Stimulated activated CD4-positive, alpha-beta T cell treated with anti-CD3 and anti-CD28 coated beads, Interleukin-4, amount 100 ng/mL, for 48 hours (primary cell): ENCODE results near the gene EFCAB11.

Source experiments
- DNase-seq, 2 donors: peaks; one replicate each; pipeline ENCODE4 v3.0.0-alpha.2; 2020; ENCODE audit warnings: low read depth in 2 of 2

EFCAB11 gene

DNA sequence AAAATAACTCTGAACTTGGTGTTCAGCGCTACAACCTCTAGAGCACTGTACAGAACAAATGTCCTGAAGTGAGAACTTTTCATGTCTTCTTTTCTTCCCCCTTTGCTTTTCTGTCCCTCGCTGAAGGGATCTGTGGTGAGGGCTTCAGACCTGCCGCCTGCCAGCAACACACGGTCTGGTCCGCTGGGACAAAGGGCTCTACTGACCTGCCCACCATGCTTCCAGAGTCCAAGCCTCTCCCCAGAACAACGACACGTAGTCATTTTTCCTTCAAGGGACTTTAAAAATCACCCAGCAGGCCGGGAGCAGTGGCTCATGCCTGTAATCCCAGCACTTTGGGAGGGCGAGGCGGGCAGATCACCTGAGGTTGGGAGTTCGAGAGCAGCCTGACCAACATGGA, 140.4 kb downstream of the EFCAB11 start:
- DNase-seq: no peak

DNA sequence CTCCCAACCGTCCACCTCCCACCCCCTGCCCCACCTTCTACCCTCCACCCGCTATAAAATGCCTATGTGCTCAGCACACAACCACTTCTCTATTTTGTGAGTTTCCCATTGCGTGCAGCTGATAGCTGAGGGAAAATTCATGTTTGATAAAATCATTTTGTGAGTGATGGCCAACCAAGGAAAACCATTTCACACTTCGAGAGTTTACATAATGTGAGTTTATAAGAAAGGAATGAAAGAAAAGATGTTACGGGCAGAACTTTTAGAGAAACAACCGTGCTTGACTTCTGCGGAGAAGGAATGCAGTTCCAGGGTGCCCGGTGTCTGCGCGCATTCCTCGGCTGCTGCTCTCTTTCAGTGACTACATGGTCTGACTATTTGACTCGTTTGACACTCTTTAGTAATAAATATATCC, 140.9 kb downstream of the EFCAB11 start:
- no peak for DNase-seq

DNA sequence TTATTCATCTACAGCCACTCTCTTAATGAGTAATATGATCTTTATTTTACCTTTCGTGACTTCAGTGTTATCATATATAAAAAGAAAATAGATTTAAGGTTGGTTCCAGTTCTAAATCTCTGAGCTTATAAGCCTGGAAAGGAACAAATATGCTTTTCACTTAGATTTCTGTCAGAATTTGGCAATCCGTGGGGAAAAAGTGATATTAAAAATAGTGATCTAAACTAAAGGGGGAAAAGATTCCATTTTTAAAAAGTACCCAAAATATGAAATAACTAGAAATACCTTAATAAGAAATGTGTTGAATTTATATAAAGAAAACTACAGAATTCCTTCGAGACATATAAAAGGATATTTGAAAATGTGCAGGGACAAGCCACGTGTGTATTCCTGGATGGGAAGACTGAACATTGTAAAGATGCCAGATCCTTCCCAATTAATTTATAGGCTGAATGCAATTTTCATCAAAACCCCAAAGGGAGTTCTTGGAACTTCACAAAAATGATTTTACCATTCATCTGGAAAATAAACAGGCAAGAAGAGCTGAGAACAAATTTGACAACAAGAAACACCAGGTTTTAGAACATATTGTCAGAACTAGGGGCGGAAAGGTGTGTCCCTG, 142.5 kb downstream of the EFCAB11 start:
- no peak for DNase-seq

DNA sequence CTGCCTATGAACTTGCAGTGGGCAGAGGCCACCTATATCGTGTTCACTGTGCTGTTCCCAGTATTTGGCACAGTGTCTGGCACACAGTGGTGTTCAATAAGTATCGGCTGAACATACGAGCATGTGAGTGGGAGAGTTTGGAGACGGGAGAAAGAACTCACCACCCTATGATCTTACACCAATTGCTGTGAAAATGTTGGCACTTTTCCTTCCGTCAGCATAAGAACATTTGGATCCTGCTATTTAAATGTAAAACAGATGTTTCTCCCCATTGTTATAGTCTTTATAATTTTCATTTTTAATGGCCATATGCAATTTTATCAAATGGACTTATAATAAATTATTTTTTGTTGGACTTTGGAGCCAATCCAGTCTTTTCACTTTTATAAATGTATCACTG, 144.4 kb downstream of the EFCAB11 start:
- DNase-seq: no peak

GRCh38 chr14:89807892-89808291, 146.6 kb downstream of the EFCAB11 start:
- no peak for DNase-seq

DNA sequence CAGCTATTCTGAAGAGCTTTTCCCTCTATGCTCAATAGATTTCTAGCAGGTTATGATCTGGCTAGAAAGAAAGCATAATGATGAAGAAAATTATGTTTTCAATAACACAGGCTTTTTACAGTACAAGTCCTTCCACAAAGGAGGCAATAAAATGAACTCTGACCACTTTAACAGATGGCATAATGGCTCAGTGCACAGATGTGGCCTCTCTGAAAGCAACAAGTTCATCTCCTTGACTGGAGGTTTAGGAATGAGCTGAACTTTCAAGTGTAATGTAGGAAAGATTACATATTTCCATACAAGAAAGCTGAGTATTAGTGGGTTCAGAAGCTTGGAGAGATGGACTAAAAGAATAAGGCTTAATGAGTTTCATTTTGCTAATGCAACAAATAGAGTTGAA, 147.4 kb downstream of the EFCAB11 start:
- DNase-seq: no peak

GRCh38 chr14:89806451-89806850, 148.1 kb downstream of the EFCAB11 start:
- no peak for DNase-seq

- no peak for DNase-seq
These were observed 149.0 kb downstream of the EFCAB11 start for GRCh38 chr14:89805501-89805900.

DNA sequence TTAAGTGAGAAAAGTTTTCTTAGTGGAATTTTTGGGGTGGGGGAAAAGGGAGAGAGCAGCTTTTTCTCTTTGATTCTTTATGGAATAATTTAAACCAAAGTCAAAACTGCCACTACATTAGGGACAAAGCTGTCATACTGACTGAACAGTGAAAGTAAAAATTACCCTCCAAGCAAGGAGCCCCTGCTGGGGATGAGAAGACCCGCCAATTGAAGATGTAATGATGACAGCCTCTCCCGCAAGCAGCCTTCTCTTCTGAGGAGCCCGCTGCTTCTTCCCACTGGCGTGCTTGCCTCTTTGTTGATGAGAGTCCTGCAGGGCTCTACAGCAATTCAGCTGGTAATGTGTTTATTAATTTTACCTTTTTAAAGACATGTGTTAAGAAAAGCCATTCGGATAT, 151.0 kb downstream of the EFCAB11 start:
- DNase-seq: no peak

GRCh38 chr14:89801136-89801535, 153.4 kb downstream of the EFCAB11 start:
- no peak for DNase-seq

DNA sequence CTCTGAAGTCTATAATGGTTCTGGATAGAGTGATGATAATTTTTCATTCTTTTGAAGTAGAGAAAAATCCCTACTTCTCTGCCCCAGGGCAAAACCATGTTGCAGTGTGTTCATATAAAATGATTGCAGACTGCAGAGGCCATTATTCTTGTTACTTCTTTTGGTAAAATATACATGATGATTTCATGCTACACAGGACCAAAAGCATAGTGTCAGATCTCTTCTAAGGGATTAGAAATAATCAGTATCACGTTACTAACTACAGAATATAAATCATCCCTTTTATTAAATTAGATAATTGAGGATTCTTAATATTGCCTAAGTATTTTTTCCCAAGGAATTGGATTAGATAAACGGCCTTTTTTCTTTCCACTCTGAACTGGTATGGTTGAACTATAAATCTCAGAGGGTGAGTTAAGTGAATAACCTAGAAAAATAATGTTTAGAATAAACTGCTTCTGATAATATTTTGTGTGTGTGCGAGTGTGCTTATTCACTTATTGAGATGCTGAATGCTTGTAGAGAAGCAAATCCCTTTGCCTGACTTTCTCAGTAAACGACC, 156.2 kb downstream of the EFCAB11 start:
- no peak for DNase-seq

GRCh38 chr14:89797148-89797547, 157.4 kb downstream of the EFCAB11 start:
- no peak for DNase-seq

GRCh38 chr14:89794096-89794495, 160.4 kb downstream of the EFCAB11 start:
- no peak for DNase-seq

DNA sequence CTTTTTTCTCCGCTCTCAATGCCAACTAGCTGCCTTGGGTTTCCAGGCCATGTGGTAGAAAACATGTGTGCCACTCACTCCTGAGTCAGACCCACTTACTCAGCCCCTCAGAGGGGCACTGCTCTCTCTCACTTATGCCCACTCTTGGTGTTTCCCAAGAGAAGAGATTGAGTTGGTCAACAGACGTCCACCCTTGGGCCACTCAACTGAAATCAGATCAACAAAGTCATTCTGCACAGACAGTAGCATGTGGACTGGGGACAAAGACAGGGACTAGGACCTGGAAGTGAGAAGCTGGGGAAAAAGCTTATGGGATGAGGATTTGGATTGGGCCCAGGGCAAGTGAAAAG, 161.2 kb downstream of the EFCAB11 start:
- no peak for DNase-seq

GRCh38 chr14:89792489-89793366, 161.8 kb downstream of the EFCAB11 start:
- no peak for DNase-seq

- DNase-seq: no peak
These were observed 167.0 kb downstream of the EFCAB11 start for GRCh38 chr14:89787525-89787924.

DNA sequence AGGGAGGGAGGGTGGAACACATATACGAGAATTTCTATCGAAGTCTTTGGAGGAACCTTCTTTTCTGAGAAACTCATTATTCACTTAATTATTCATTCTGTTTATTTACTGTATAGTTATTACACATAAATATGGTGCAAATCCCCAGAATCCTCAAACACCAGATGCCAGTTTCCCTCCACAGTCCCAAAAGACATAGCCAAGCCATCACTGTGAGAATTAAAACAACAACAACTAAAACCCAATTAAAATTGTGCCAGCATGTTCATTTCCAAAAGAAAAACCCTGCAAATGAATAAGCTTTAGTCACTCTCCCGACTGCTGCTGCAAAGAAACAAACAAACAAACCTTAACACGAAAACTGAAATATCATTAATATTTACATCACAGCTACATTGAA, 173.5 kb downstream of the EFCAB11 start:
- DNase-seq: no peak

- DNase-seq: no peak
These were observed 174.8 kb downstream of the EFCAB11 start for GRCh38 chr14:89779707-89780106.

DNA sequence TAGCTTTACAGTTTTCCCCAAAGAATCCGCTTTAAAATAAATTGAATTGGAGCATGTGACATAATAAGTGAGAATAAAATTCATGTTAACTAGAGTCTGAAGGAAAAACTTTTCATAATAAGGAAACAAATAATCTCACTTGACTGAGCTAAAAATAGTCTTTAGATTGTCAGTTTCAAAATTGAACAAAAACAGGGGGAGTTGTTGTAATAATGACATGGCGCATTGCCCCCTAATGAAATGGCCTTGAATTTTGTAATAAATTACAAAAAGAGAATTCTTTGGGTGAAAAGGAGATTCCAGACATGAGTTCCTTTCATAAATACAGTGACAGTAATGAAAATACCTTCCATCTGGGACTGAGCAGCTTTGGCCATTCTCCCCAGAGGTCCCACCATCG, 178.6 kb downstream of the EFCAB11 start:
- DNase-seq: no peak

DNA sequence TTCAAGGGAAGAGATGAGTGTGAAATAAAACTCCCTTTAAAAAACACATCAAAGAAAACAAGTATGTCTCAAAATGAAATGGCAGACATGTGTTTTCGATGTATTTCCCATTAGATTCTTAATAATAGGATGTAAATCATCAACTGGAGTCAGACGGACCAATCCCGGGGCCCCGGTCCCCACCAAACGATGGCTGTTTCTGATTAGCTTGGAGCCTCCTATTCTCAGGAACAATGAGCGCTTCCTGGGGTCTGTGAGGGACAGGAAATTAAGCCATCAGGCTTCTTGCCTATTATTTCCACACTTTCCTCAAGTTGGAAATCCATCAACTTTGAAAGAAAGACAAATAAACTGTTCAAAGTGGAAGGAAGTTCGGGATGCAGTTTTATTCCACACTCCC, 179.4 kb downstream of the EFCAB11 start:
- no peak for DNase-seq

GRCh38 chr14:89773644-89774316, 180.8 kb downstream of the EFCAB11 start:
- peak; percentile 53 to 59 for DNase-seq

DNA sequence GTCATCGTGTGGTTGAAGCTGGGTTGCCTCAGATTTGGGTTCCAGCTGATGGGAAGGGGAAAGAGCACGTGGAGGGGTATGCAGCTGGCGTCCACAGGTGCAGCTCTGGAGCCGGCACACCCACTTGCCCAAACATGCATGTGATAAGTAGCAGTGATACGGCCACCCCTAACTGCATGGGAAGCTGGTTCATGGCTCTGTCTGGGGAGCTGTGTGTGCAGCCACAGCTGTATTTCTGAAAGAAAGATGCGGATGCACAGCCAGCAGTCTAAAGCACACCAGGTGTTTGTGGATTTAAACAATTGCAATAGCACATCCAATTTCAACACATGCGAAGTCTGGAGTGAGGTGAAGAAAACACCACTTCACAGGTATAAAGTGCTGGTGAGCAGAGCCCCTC, 181.4 kb downstream of the EFCAB11 start:
- no peak for DNase-seq

DNA sequence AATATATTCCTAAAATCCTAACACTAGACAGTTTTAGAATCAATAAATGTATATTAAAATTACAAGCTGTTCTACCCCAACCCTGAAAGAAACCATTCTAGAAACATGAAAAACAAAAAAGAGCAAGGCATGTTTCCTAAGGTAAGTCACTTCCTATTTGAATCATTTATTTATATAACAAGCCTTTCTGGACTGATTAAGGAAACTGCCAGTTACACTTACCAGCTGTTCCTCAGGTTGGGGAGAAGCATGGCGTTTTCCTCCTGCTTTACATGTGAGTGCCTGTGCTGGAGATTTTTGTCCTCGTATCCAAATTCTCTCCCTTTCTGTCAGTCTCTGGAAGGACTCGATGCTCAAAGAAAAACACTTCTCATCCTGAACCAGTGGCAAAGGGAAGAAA, 183.3 kb downstream of the EFCAB11 start:
- no peak for DNase-seq
